Measurements from ENCODE around the gene CABP2.
"Not testable (repeated sequence)": the region's sequence is repeated elsewhere in the genome, so short reads cannot be mapped to it uniquely, and the experiment has no call there.

CABP2 gene

GRCh38 chr11:67538306-67538705 lies 15.1 kb upstream of the CABP2 start:
- DNase-seq = no peak

GRCh38 chr11:67535561-67535960 lies 12.3 kb upstream of the CABP2 start:
- DNase-seq = no peak

- no peak for DNase-seq
Observed at GRCh38 chr11:67534070-67534679, 10.9 kb upstream of the CABP2 start.

- DNase-seq = no peak
Observed at GRCh38 chr11:67532889-67533288, 9.6 kb upstream of the CABP2 start.

GRCh38 chr11:67530282-67530592 lies 7.0 kb upstream of the CABP2 start:
- no peak for DNase-seq

DNA sequence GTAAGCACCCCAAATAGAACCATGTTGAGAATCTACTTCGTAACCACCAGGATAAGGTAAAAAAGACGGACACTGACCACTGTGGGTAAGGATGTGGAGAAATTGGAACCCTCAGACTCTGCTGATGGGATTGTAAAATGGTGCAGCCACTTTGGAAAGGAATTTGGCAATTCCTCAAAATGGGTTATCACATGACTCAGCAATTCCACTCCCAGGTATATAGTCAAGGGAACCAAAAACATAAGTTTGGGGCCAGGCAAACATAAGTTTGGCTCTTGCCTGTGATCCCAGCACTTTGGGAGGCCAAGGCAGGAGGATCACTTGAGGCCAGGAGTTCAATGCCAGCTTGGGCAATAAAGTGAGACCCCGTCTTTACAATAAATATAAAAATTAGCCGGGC lies 5.1 kb upstream of the CABP2 start:
- DNase-seq = no peak

DNA sequence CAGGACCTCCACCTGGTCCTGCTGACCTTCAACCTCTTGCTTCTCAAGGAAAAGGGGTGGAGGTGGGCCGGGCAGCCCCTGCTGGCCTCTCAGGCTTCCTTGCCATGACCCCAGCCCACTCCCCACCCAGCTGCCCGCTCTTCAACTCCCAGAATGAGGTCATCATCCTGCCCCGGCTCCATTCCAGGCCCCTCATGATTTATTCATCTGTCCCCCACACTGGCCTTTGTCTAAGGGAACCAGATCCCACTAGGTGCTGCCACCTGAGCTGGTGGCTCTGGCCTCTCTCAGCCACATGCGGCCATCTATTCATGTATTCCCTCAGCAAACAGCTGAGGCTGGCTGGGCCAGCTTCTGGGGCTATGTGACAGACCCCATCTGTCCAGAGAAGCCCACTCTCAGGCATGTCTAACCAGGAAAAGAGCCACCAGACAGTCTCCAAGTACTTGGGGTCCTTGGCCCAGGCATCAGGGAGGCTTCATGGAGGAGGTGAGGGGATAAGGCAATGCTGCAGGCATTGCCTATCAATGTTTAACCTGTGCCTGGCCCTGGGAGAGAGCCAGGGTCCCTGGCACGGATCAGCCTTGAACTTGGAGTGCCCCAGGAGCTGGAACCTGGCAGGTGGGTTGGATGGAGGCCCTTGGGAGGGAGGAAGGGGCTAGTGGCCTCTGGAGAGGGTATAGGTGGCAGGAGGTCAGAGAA lies 2.2 kb upstream of the CABP2 start:
- DNase-seq = no peak

DNA sequence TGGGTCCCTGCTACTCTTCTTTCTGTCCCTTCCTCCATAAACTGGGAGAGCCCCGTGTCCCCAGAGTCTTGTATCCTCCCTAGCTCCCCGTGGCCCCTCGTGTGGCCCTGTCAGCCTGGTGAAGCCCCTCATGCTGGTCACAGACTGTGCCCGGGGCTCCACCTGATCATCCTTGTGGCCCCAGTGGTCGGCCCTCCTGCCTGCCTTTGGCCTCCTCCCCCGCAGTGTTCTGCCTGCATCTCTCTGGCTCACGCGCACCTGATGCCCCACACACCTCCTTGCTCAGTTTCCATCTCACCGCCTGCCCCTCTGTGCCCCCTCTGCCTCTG lies 1.2 kb upstream of the CABP2 start:
- no peak for DNase-seq

GRCh38 chr11:67523556-67524479 lies 572 bp upstream of the CABP2 start:
- no peak for DNase-seq

DNA sequence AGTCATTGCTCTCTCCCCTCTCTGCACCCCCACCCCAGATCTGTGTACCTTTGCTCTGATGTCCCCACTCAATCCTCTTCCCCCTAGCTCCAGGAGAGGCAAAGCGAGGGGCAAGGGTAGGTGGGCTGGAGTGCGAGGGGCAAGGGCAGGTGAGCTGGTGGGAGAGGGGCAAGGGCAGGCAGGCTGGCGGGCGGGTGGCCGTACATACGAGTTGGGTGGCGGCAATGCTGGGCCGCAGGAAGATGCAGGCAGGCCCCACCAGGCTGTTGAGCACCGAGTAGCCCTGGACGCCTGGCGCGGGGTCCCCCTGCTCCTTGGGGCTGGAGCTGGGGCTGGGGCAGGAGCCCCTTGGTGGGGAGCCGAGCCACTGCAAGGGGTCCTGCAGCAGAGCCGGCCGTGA lies 908 bp downstream of the CABP2 start:
- no peak for DNase-seq

DNA sequence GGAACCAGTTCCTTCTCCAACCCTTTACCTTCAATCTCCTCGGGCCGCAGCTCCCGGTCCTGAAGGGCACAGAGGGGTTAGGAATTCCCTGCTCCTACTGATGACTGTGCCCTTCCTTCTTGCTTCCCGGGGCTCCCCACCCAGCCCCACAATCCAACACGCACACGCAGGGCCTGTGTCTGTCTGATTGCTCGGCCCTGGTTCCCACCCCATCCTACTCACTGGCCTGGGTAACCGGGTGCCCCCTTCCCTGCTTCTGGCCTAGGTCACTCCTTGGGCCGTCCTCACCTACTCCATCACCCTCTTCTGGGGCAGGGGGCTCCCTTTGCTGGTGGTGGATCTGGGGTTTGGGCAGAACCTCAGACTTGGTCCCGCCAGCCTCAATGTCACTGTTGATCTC lies 1.3 kb downstream of the CABP2 start:
- DNase-seq = no peak

- DNase-seq = no peak
Observed at GRCh38 chr11:67520856-67521824, 2.1 kb downstream of the CABP2 start.

GRCh38 chr11:67519726-67520125 lies 3.5 kb downstream of the CABP2 start:
- DNase-seq = no peak

DNA sequence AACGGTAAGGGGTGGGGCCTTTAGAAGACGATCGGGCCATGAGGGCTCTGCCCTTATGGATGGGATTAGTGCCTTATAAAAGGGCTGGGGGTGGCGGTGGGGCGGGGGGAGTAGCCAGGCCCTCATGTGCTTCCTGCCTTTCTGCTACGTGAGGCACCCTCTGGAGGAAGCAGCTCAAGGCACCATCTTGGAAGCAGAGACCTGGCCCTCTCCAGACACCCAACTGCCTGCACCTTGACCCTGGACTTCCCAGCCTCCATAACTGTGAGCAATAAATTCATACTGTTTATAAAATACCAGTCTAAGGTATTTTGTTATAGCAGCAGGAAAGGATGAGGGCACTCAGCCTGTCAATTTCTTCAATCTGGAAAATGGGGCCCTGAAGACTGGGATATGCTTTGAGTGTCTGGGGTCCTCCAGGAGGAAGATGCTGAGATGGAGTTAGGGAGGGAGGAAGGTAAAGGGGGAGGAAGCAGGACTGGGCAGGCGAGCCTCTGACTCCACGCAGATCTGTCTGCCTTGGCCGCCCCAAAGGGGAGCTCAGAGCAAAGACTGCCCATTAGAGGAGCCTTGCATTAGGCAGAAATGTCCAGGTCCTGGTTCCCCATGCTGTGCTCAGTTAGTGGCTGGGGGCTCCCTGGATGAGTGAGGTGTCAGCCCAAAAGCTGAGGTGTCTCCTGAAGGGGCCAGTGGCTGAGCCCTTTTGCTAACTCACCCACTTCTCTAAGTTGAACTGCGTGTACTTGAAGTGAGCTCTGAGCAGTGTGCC lies 5.3 kb downstream of the CABP2 start:
- DNase-seq = no peak

DNA sequence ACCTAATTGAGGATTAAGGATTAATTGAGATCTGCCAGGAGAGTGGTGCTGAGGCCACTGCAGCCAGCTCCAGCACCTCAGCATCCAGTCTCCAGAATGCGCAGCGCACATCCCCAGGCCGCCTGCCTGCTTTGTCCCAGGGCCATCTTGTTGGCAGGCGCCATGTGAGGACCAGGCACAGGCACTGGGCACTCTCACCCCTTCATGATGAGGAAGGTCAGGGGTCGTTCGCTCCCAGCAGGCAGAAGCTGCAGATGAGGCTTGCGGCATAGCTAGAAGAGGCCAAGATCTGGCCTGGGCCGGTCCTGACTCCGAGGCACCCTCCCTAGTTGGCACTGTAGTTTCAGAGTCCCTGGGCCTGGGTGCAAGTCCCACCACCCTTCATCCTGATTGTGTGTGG lies 6.4 kb downstream of the CABP2 start:
- DNase-seq = no peak

- no peak for DNase-seq
Observed at GRCh38 chr11:67514116-67514515, 9.1 kb downstream of the CABP2 start.

DNA sequence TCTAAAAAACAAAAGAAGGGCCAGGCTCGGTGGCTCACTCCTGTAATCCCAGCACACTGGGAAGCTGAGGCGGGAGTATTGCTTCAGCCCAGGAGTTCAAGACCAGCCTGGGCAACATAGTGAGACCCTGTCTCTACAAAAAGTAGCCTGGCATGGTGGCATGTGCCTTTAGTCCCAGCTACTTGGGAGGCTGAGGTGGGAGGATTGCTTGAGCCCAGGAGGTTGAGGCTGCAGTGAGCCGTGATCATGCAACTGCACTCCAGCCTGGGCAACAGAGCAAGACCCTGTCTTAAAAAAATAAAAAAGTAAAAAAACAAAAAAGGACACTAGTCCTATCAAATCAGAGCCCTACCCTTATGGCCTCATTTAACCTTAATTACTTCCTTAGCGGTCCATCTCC lies 11.7 kb downstream of the CABP2 start:
- not testable (repeated sequence) for DNase-seq

DNA sequence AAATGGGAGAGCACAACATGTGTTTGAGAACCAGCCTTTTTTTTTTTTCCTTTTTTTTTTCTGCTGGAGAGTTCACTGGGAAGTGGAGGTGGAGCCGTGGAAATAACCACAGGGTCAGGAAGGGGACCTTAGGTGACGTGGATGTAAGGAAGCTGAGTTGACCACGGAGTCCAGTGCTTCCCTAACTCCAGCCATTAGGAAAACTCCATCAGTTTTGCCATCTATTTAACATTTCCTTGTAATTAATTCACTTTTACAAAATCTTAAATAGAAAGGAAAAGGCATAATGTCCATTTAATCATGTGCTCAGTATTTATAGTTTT lies 13.3 kb downstream of the CABP2 start:
- DNase-seq = no peak

GRCh38 chr11:67508486-67509121 lies 14.6 kb downstream of the CABP2 start:
- no peak for DNase-seq

DNA sequence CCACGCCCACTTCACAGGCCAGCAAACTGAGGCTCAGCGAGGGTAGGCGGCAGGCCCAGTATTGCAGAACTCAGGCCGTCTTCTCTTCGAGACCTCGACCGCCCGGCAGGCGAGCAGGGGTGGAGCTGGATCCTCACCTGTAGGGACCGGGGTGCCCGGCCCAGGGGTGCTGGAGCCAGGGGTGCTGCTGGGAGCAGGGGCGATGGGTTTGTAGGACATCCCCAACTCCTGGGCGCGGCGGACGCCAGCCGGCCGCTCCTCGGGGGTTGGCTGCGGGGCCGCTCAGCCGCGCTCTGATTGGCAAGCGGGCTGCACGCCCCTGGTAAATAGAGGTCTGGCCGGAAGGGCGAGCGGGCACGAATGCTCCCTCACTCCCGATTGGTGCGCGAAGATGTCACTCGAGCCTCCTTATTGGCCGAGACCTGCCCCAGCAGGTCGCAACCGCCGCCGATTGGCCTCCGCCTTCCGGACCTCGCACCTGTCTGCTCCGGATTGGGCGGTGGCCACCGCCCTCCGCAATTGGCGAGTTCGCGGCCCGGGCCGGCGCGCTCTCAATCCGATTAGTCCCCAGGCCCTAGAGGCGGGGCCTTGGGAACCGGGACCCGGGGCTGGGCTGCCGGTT lies 15.3 kb downstream of the CABP2 start, which contains the start of gene CDK2AP2:
TSS of gene CDK2AP2 (minus strand) at position 299 of the 622 bp plus-strand sequence. CDS start at position 219, 80 bp downstream.
- DNase-seq = no peak

DNA sequence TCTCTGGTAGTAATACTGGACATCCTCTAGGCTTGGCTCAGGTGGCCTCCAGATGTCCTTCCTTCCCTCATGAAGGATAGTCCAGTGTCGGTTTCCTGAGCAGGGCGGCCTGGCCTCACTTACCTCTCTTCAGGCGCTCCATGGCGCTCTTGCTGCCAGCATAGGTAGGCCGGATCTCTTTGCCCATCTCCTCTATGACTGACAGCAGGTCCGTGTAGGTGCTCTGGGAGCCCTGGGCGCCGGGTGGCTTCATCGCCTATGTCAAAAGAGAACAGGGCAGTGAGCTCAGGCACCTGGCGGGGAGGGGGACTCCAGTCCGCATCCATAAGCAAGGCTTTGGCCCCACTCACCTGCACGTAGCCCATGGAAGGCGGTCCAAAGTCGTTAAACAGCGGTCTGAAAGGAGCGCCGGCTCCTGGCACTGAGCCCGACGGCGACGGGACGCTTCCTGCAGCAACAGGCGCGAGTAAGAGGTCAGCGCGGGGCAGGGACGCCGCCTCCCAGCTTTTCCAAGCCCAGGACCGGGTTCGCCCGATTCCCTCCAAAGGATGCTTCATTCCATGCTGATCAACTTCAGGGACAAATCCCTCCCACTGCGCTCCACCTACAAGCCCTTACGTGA lies 15.9 kb downstream of the CABP2 start:
- no peak for DNase-seq

Measured in cortex of kidney (tissue), 1 donor.